ENCODE results near the gene NIM1K.
"Not testable (repeated sequence)": the region's sequence is repeated elsewhere in the genome, so short reads cannot be mapped to it uniquely, and the experiment has no call there.

NIM1K gene

GRCh38 chr5:43192558-43193180, 644 bp downstream of the NIM1K start:
- no peak for DNase-seq

GRCh38 chr5:43193181-43193893, 1.3 kb downstream of the NIM1K start:
- no peak for DNase-seq

GRCh38 chr5:43193894-43194265, 1.9 kb downstream of the NIM1K start:
- no peak for DNase-seq

- DNase-seq, result no peak
Measured at GRCh38 chr5:43195670-43196265, 3.7 kb downstream of the NIM1K start.

- no peak for DNase-seq
Measured at GRCh38 chr5:43197535-43197934, 5.5 kb downstream of the NIM1K start.

- DNase-seq, result not testable (repeated sequence)
Measured at GRCh38 chr5:43201442-43201841, 9.4 kb downstream of the NIM1K start.

GRCh38 chr5:43202380-43202779, 10.4 kb downstream of the NIM1K start:
- DNase-seq, result no peak

GRCh38 chr5:43203373-43203772, 11.3 kb downstream of the NIM1K start:
- no peak for DNase-seq

GRCh38 chr5:43204958-43205357, 12.9 kb downstream of the NIM1K start:
- no peak for DNase-seq

- no peak for DNase-seq
Measured at GRCh38 chr5:43207601-43208000, 15.6 kb downstream of the NIM1K start.

- DNase-seq, result no peak
Measured at GRCh38 chr5:43208658-43209057, 16.6 kb downstream of the NIM1K start.

GRCh38 chr5:43209060-43209459, 17.0 kb downstream of the NIM1K start:
- no peak for DNase-seq

GRCh38 chr5:43209833-43210232, 17.8 kb downstream of the NIM1K start:
- no peak for DNase-seq

GRCh38 chr5:43210570-43210969, 18.5 kb downstream of the NIM1K start:
- no peak for DNase-seq

GRCh38 chr5:43213951-43214350, 21.9 kb downstream of the NIM1K start:
- DNase-seq, result no peak

GRCh38 chr5:43215073-43215631, 23.1 kb downstream of the NIM1K start:
- no peak for DNase-seq

- no peak for DNase-seq
Measured at GRCh38 chr5:43216941-43217340, 24.9 kb downstream of the NIM1K start.

GRCh38 chr5:43219120-43219519, 27.1 kb downstream of the NIM1K start:
- no peak for DNase-seq

GRCh38 chr5:43221502-43221901, 29.5 kb downstream of the NIM1K start:
- DNase-seq, result no peak

- DNase-seq, result no peak
Measured at GRCh38 chr5:43225649-43226245, 33.7 kb downstream of the NIM1K start.

- peak; percentile 13 for DNase-seq
Measured at GRCh38 chr5:43227655-43228054, 35.6 kb downstream of the NIM1K start.

- no peak for DNase-seq
Measured at GRCh38 chr5:43230707-43231106, 38.7 kb downstream of the NIM1K start.

- no peak for DNase-seq
Measured at GRCh38 chr5:43231977-43232376, 40.0 kb downstream of the NIM1K start.
